GM23338 (cell line): Measurements from ENCODE around the gene BDP1.
"Not testable (repeated sequence)": the region's sequence is repeated elsewhere in the genome, so short reads cannot be mapped to it uniquely, and the experiment has no call there.

Experiments used
- CTCF ChIP-seq, 2 experiments: fragments of 200-600 bp in 1 of 2; sonication (generic) in 1 of 2; conservative IDR thresholded peaks; 2 replicates each; pipeline versions ENCODE4 v1.5.1 to v1.6.1; 2016 to 2017; ENCODE audit warnings: antibody characterized with exemption in 2 of 2, low read depth in 2 of 2, mild to moderate bottlenecking in 2 of 2, moderate library complexity in 1 of 2
- ETS1 ChIP-seq: IDR thresholded peaks from 2 replicates; pipeline ENCODE4 v1.6.1; 2016; ENCODE audit warnings: antibody characterized with exemption
- EZH2 ChIP-seq: fragments of 200-600 bp; sonication (generic); IDR thresholded peaks from one replicate; pipeline ENCODE4 v1.8.0; 2017; ENCODE audit warnings: antibody characterized with exemption, mild to moderate bottlenecking, low read depth; ENCODE audit not compliant: unreplicated experiment
- EZH2phosphoT487 ChIP-seq: fragments of 200-600 bp; sonication (generic); IDR thresholded peaks from one replicate; pipeline ENCODE4 v1.8.1; 2018; ENCODE audit warnings: antibody characterized with exemption; ENCODE audit not compliant: unreplicated experiment
- JUNB ChIP-seq: IDR thresholded peaks from one replicate; pipeline ENCODE4 v1.6.1; 2016; ENCODE audit warnings: antibody characterized with exemption; ENCODE audit not compliant: unreplicated experiment
- POLR2AphosphoS5 ChIP-seq: IDR thresholded peaks from 2 replicates; pipeline ENCODE4 v1.6.1; 2016; ENCODE audit warnings: antibody characterized with exemption, low read depth
- REST ChIP-seq: IDR thresholded peaks from one replicate; pipeline ENCODE4 v1.6.1; 2018; ENCODE audit warnings: antibody characterized with exemption; ENCODE audit not compliant: unreplicated experiment
- ZNF114 ChIP-seq: fragments of 250-450 bp; sonication (Bioruptor Pico); IDR thresholded peaks from 2 replicates; pipeline ENCODE4 v1.5.0; 2020; ENCODE audit warnings: mild to moderate bottlenecking, moderate library complexity

GRCh38 chr5:71434825-71435224 is 20.6 kb upstream of the BDP1 start:
- not testable (repeated sequence) for TF ChIP-seq CTCF (conservative IDR thresholded peaks at IDR 0.05; ENCODE audit: low read depth in 2 of 2); POLR2AphosphoS5; EZH2; ZNF114; ETS1; JUNB; REST; EZH2phosphoT487
